OCI-LY1 (cell line): ENCODE measurements around the gene APBA1.

Source experiments
- H2AFZ ChIP-seq: fragments of 200-600 bp; sonication (generic), shearing (Covaris generic); 2 replicates; pipeline ENCODE4 v1.6.0; 2014; ENCODE audit warnings: antibody characterized with exemption, mild to moderate bottlenecking, low read length
- H3F3A ChIP-seq: fragments of 200-600 bp; sonication (generic), shearing (Covaris generic); 2 replicates; pipeline ENCODE4 v1.6.0; 2014; ENCODE audit warnings: mild to moderate bottlenecking, antibody characterized with exemption, low read length, moderate library complexity; ENCODE audit not compliant: insufficient read depth
- H3K27ac ChIP-seq: fragments of 200-600 bp; sonication (generic); 2 replicates; pipeline ENCODE4 v1.5.1; 2014; ENCODE audit warnings: low read length, mixed run types, mild to moderate bottlenecking, low read depth; ENCODE audit not compliant: poor library complexity, severe bottlenecking
- H3K27me3 ChIP-seq: fragments of 200-600 bp; sonication (generic); 2 replicates; pipeline ENCODE4 v1.6.0; 2014; ENCODE audit warnings: antibody characterized with exemption, mild to moderate bottlenecking, low read length, moderate library complexity; ENCODE audit not compliant: insufficient read depth
- H3K36me3 ChIP-seq: fragments of 200-600 bp; sonication (generic); 2 replicates; pipeline ENCODE4 v1.6.1; 2014; ENCODE audit warnings: mild to moderate bottlenecking, antibody characterized with exemption, low read length, moderate library complexity, mixed read lengths; ENCODE audit not compliant: insufficient read depth
- H3K4me1 ChIP-seq: fragments of 200-600 bp; sonication (generic); 2 replicates; pipeline ENCODE4 v1.5.1; 2014; ENCODE audit warnings: mild to moderate bottlenecking, low read length, moderate library complexity; ENCODE audit not compliant: insufficient read depth, severe bottlenecking
- H3K4me2 ChIP-seq: fragments of 200-600 bp; sonication (generic), shearing (Covaris generic); 2 replicates; pipeline ENCODE4 v1.6.1; 2014; ENCODE audit warnings: low read length
- H3K4me3 ChIP-seq: fragments of 200-600 bp; sonication (generic); 2 replicates; pipeline ENCODE4 v1.5.1; 2014; ENCODE audit warnings: low read length, low read depth, mild to moderate bottlenecking, mixed read lengths; ENCODE audit not compliant: poor library complexity, severe bottlenecking
- H3K79me2 ChIP-seq: fragments of 200-600 bp; shearing (Covaris generic); 2 replicates; pipeline ENCODE4 v1.6.1; 2016; ENCODE audit warnings: mixed run types, low read length, mixed read lengths; ENCODE audit not compliant: insufficient read depth
- H3K9ac ChIP-seq: fragments of 200-600 bp; sonication (generic), shearing (Covaris generic); 2 replicates; pipeline ENCODE4 v1.6.1; 2014; ENCODE audit warnings: mild to moderate bottlenecking, low read length, mixed read lengths
- H3K9me2 ChIP-seq: fragments of 200-600 bp; sonication (generic), shearing (Covaris generic); 2 replicates; pipeline ENCODE4 v1.6.1; 2014; ENCODE audit warnings: low read depth, mild to moderate bottlenecking, low read length, mixed read lengths
- H3K9me3 ChIP-seq: fragments of 200-600 bp; shearing (Covaris generic); 2 replicates; pipeline ENCODE4 v1.6.1; 2014; ENCODE audit warnings: low read length, mixed read lengths
- H4K20me1 ChIP-seq: fragments of 200-600 bp; sonication (generic), shearing (Covaris generic); 2 replicates; pipeline ENCODE4 v1.6.0; 2016; ENCODE audit warnings: mild to moderate bottlenecking, low read length; ENCODE audit not compliant: insufficient read depth
- CTCF ChIP-seq: fragments of 200-600 bp; sonication (generic), shearing (Covaris generic); IDR thresholded peaks from 2 replicates; pipeline ENCODE4 v1.5.1; 2017; ENCODE audit warnings: mild to moderate bottlenecking, antibody characterized with exemption, low read length, moderate library complexity, mixed read lengths
- EZH2 ChIP-seq: fragments of 200-600 bp; sonication (generic), shearing (Covaris generic); IDR thresholded peaks from 2 replicates; pipeline ENCODE4 v1.8.0; 2017; ENCODE audit warnings: borderline replicate concordance, mixed run types, mild to moderate bottlenecking, antibody characterized with exemption, low read length, moderate library complexity, mixed read lengths

Gene APBA1

GRCh38 chr9:69573651-69574050 is 98.5 kb downstream of the APBA1 start:
- Histone ChIP-seq H3K27ac (no peak overlapping the region), H3K9me3 (no peaks in the 10 kb centered on the region), H3K4me3 (no peak overlapping the region), H3K9me2 (no peaks in the 10 kb centered on the region), H3F3A (no peaks in the 10 kb centered on the region), H3K79me2 (no peaks in the 10 kb centered on the region), H3K27me3 (no peaks in the 10 kb centered on the region), H3K9ac (no peak overlapping the region), H3K4me2 (no peak overlapping the region), H2AFZ (no peak overlapping the region), H4K20me1 (no peaks in the 10 kb centered on the region), H3K4me1 (no peaks in the 10 kb centered on the region), H3K36me3 (no peaks in the 10 kb centered on the region)
- TF ChIP-seq EZH2 (no peak), CTCF (no peak)

- Histone ChIP-seq H3K9ac (no peak overlapping the region), H3K4me2 (no peak overlapping the region), H4K20me1 (no peaks in the 10 kb centered on the region), H3K27me3 (no peaks in the 10 kb centered on the region), H3K27ac (no peak overlapping the region), H3K36me3 (no peaks in the 10 kb centered on the region), H3K9me3 (no peaks in the 10 kb centered on the region), H3K79me2 (no peaks in the 10 kb centered on the region), H3K4me3 (no peak overlapping the region), H3K4me1 (no peaks in the 10 kb centered on the region), H2AFZ (no peak overlapping the region), H3F3A (no peaks in the 10 kb centered on the region), H3K9me2 (no peaks in the 10 kb centered on the region)
- TF ChIP-seq EZH2 = no peak
- TF ChIP-seq CTCF = no peak
Observed at GRCh38 chr9:69572611-69573010, 99.6 kb downstream of the APBA1 start.

- H3K4me2 ChIP-seq = no peak overlapping the region
- no peaks in the 10 kb centered on the region for H3K9me2 ChIP-seq
- H3K9ac ChIP-seq = no peak overlapping the region
- H4K20me1 ChIP-seq = no peaks in the 10 kb centered on the region
- H3F3A ChIP-seq = no peaks in the 10 kb centered on the region
- H3K27ac ChIP-seq = no peak overlapping the region
- no peak overlapping the region for H2AFZ ChIP-seq
- H3K36me3 ChIP-seq = no peaks in the 10 kb centered on the region
- no peaks in the 10 kb centered on the region for H3K27me3 ChIP-seq
- no peaks in the 10 kb centered on the region for H3K79me2 ChIP-seq
- H3K9me3 ChIP-seq = no peaks in the 10 kb centered on the region
- H3K4me1 ChIP-seq = no peaks in the 10 kb centered on the region
- no peak overlapping the region for H3K4me3 ChIP-seq
- TF ChIP-seq CTCF (no peak), EZH2 (no peak)
Observed at GRCh38 chr9:69571032-69571431, 101.1 kb downstream of the APBA1 start.
